ENCODE data around the gene HES5. TPM values are rescaled to one million over a fixed set of nuclear protein-coding genes. Genes with fewer than 3 reads are reported as not detected.
"Not testable (repeated sequence)": the region's sequence is repeated elsewhere in the genome, so short reads cannot be mapped to it uniquely, and the experiment has no call there.

Gene HES5
- total and polyA plus RNA-seq, 4 experiments from 2014 or later = not detected

DNA sequence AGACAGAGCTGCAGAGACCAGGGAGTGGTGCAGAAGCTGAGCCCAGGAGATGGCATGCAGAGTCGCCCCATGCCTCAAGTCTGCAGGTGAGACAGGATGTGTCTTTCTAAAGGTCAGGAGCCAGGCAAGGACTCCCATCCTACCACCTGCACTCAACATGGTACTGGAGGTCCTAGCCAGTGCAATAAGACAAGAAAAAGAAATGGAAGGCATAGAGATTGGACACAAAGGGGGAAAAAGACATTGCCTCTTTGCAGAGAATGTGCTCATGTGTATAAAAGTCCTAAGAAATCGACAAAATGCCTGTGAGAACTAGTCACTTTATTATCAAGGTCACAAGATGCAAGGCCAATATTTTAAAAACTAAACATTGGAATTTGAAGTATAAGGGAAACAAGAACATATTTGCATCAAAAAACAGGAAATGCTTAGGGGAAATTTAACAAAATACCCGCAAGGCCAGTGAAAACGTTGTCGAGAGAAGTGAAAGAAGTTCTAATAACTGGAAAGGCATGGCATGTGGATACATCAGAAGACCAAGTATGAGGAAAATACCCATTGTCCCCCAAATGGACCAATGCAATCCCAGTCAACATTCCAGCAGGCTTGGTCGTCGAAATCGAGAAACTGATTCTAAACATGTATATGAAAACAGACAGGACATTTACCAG is 43.3 kb upstream of the HES5 start:
- ChIA-PET CTCF (ENCODE audit: partially characterized antibody) (interaction anchor here (1.4 kb wide), 1 partner anchor 12 kb away, joined by 5 read pairs; no protein-coding TSS in a partner anchor), POLR2A (ENCODE audit: partially characterized antibody) (interaction anchor here (2.0 kb wide), 1 partner anchor 12 kb away, joined by 5 read pairs; no protein-coding TSS in a partner anchor)
- peaks cover 0 to 4% of the 10 kb centered on the region in 2 donors for H3K36me3 Mint-ChIP-seq
- no peaks in the 10 kb centered on the region for H3K36me3 ChIP-seq (ENCODE audit: insufficient read depth, low read length)
- peaks cover 6 to 35% (median 18%) of the 10 kb centered on the region in 4 donors for H3K4me1 Mint-ChIP-seq
- intact Hi-C loops (cut with micrococcal nuclease) = no loop called here
- peak overlapping the region in 2 of 8 donors; percentile 7 to 17 for H3K4me3 Mint-ChIP-seq
- H3K9me3 Mint-ChIP-seq = peaks cover 0 to 14% (median 5%) of the 10 kb centered on the region in 8 donors
- H3K27ac ChIP-seq (ENCODE audit: low read depth, low read length) = no peak overlapping the region
- no peaks in the 10 kb centered on the region for H3K27me3 Mint-ChIP-seq
- H3K27me3 ChIP-seq (ENCODE audit: insufficient read depth, low read length) = no peaks in the 10 kb centered on the region
- no peak overlapping the region for H3K4me3 ChIP-seq (ENCODE audit: low read length in 2 of 2)
- H3K4me1 ChIP-seq (ENCODE audit: insufficient read depth, low read length) = peaks cover 26% of the 10 kb centered on the region
- H3K27ac Mint-ChIP-seq = peak overlapping the region in 4 of 7 donors; percentile 33 to 46 (median 39)
- no peaks in the 10 kb centered on the region for H3K9me3 ChIP-seq (ENCODE audit: control insufficient read depth in 1 of 2, low read length in 2 of 2)
- DNase-seq = no peak

- Histone ChIP-seq H3K9me3 (ENCODE audit: control insufficient read depth in 1 of 2, low read length in 2 of 2) (no peaks in the 10 kb centered on the region), H3K36me3 (ENCODE audit: insufficient read depth, low read length) (no peaks in the 10 kb centered on the region), H3K4me1 (ENCODE audit: insufficient read depth, low read length) (peaks cover 5% of the 10 kb centered on the region), H3K27ac (ENCODE audit: low read depth, low read length) (no peak overlapping the region), H3K27me3 (ENCODE audit: insufficient read depth, low read length) (no peaks in the 10 kb centered on the region), H3K4me3 (ENCODE audit: low read length in 2 of 2) (no peak overlapping the region)
- H3K4me1 Mint-ChIP-seq = peaks cover 1 to 15% (median 9%) of the 10 kb centered on the region in 4 donors
- no peak overlapping the region for H3K4me3 Mint-ChIP-seq
- H3K27ac Mint-ChIP-seq = peak overlapping the region in 1 of 7 donors; percentile 68
- POLR2A ChIA-PET (ENCODE audit: partially characterized antibody) = interaction anchor here (1.4 to 2.0 kb wide), 2 partner anchors 10 to 15 kb away, joined by 5 to 8 read pairs; partner anchors contain the start of gene TNFRSF14
- no peak for DNase-seq
- no peaks in the 10 kb centered on the region for H3K27me3 Mint-ChIP-seq
- CTCF ChIA-PET (ENCODE audit: partially characterized antibody) = interaction anchor here (1.7 kb wide), 1 partner anchor 10 kb away, joined by 11 read pairs; no protein-coding TSS in a partner anchor
- H3K9me3 Mint-ChIP-seq = peaks cover 0 to 14% (median 5%) of the 10 kb centered on the region in 8 donors
- H3K36me3 Mint-ChIP-seq = peaks cover 0 to 4% of the 10 kb centered on the region in 2 donors
- intact Hi-C loops (cut with micrococcal nuclease) = no loop called here
Observed at GRCh38 chr1:2571348-2571747, 41.3 kb upstream of the HES5 start.

- peaks cover 0 to 14% (median 5%) of the 10 kb centered on the region in 8 donors for H3K9me3 Mint-ChIP-seq
- Histone ChIP-seq H3K27me3 (ENCODE audit: insufficient read depth, low read length) (no peaks in the 10 kb centered on the region), H3K4me3 (ENCODE audit: low read length in 2 of 2) (no peak overlapping the region), H3K9me3 (ENCODE audit: control insufficient read depth in 1 of 2, low read length in 2 of 2) (no peaks in the 10 kb centered on the region), H3K27ac (ENCODE audit: low read depth, low read length) (no peak overlapping the region), H3K4me1 (ENCODE audit: insufficient read depth, low read length) (no peaks in the 10 kb centered on the region), H3K36me3 (ENCODE audit: insufficient read depth, low read length) (no peaks in the 10 kb centered on the region)
- peak overlapping the region in 1 of 7 donors; percentile 12 for H3K27ac Mint-ChIP-seq
- no peaks in the 10 kb centered on the region for H3K27me3 Mint-ChIP-seq
- H3K36me3 Mint-ChIP-seq = peaks cover 0 to 4% of the 10 kb centered on the region in 2 donors
- H3K4me3 Mint-ChIP-seq = no peak overlapping the region
- H3K4me1 Mint-ChIP-seq = peaks cover 1 to 9% (median 4%) of the 10 kb centered on the region in 4 donors
- ChIA-PET CTCF (ENCODE audit: partially characterized antibody) (interaction anchor here (1.7 kb wide), 1 partner anchor 9 kb away, joined by 11 read pairs; no protein-coding TSS in a partner anchor), POLR2A (ENCODE audit: partially characterized antibody) (no interaction called here)
- intact Hi-C loops (cut with micrococcal nuclease) = no loop called here
- no peak for DNase-seq
Observed at GRCh38 chr1:2570332-2570731, 40.3 kb upstream of the HES5 start.

DNA sequence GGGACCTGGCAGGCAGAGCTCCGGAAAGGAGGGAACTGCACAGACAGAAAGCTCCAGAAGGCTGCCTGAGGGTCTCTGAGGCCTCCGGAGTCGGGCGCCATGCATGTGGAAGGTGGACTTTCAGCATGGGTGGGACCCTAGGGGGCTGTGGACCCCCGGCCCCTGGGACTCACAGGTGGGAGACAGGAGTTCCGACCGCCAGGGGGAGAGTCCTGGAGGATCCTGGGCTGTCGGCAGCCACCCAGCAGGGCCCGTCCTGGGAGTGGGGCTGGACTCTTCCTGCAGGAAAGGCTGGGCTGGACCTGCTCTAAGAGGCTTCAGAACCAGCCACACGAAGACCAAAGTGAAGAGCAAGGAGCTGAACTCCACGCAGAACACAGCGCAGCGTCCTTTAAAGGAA is 39.6 kb upstream of the HES5 start:
- POLR2A ChIA-PET (ENCODE audit: partially characterized antibody) = interaction anchor here (0.7 kb wide), 1 partner anchor 13 kb away, joined by 3 read pairs; the partner anchor contains the start of gene TNFRSF14

DNA sequence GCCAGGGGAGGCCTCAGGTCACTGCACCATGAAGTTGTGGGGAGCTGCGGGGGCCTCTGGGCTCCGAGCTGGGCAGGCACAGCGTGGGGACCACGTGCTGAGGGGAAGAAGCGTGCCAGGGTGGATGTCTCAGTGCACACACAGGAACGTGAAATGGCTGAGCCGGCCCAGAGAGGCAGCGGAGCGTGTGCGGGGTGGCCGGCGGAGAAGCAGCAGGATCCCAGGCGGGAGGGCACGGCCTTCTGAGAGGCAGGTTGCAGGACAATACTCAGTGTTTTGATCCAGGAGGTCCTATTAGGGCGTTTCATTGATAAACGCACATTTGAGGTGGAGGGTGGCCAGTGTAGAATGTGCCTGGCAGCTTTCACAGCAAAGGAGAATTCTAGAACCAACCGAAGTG is 39.0 kb upstream of the HES5 start:
- ChIA-PET CTCF (ENCODE audit: partially characterized antibody) (no interaction called here), POLR2A (ENCODE audit: partially characterized antibody) (interaction anchor here (0.7 kb wide), 1 partner anchor 13 kb away, joined by 3 read pairs; the partner anchor contains the start of gene TNFRSF14)
- no peak overlapping the region for H3K27ac ChIP-seq (ENCODE audit: low read depth, low read length)
- Mint-ChIP-seq H3K4me3 (no peak overlapping the region), H3K27ac (no peak overlapping the region), H3K36me3 (peaks cover 2 to 4% of the 10 kb centered on the region in 2 donors), H3K4me1 (peaks cover 1 to 8% (median 4%) of the 10 kb centered on the region in 4 donors), H3K27me3 (no peaks in the 10 kb centered on the region), H3K9me3 (peaks cover 0 to 14% (median 5%) of the 10 kb centered on the region in 8 donors)
- H3K36me3 ChIP-seq (ENCODE audit: insufficient read depth, low read length) = no peaks in the 10 kb centered on the region
- no peaks in the 10 kb centered on the region for H3K9me3 ChIP-seq (ENCODE audit: control insufficient read depth in 1 of 2, low read length in 2 of 2)
- H3K4me1 ChIP-seq (ENCODE audit: insufficient read depth, low read length) = no peaks in the 10 kb centered on the region
- DNase-seq = no peak
- no peak overlapping the region for H3K4me3 ChIP-seq (ENCODE audit: low read length in 2 of 2)
- intact Hi-C loops (cut with micrococcal nuclease) = no loop called here
- H3K27me3 ChIP-seq (ENCODE audit: insufficient read depth, low read length) = no peaks in the 10 kb centered on the region

More for the DNA sequence above, 39.6 kb upstream of the HES5 start:
- H3K36me3 ChIP-seq (ENCODE audit: insufficient read depth, low read length); intact Hi-C loops (cut with micrococcal nuclease); H3K36me3 Mint-ChIP-seq; CTCF ChIA-PET (ENCODE audit: partially characterized antibody); H3K27me3 ChIP-seq (ENCODE audit: insufficient read depth, low read length); H3K9me3 ChIP-seq (ENCODE audit: control insufficient read depth in 1 of 2, low read length in 2 of 2); H3K27me3 Mint-ChIP-seq; H3K27ac Mint-ChIP-seq; H3K4me1 Mint-ChIP-seq; DNase-seq; H3K4me1 ChIP-seq (ENCODE audit: insufficient read depth, low read length); H3K4me3 Mint-ChIP-seq; H3K27ac ChIP-seq (ENCODE audit: low read depth, low read length); H3K4me3 ChIP-seq (ENCODE audit: low read length in 2 of 2): not testable (repeated sequence)
- peaks cover 0 to 14% (median 5%) of the 10 kb centered on the region in 8 donors for H3K9me3 Mint-ChIP-seq

- H3K27ac Mint-ChIP-seq; H3K4me3 Mint-ChIP-seq; H3K4me1 Mint-ChIP-seq; H3K9me3 Mint-ChIP-seq; H3K27ac ChIP-seq (ENCODE audit: low read depth, low read length); H3K4me3 ChIP-seq (ENCODE audit: low read length in 2 of 2); intact Hi-C loops (cut with micrococcal nuclease); H3K27me3 ChIP-seq (ENCODE audit: insufficient read depth, low read length); H3K4me1 ChIP-seq (ENCODE audit: insufficient read depth, low read length); CTCF ChIA-PET (ENCODE audit: partially characterized antibody); DNase-seq; H3K36me3 Mint-ChIP-seq; H3K9me3 ChIP-seq (ENCODE audit: control insufficient read depth in 1 of 2, low read length in 2 of 2); H3K36me3 ChIP-seq (ENCODE audit: insufficient read depth, low read length); H3K27me3 Mint-ChIP-seq: not testable (repeated sequence)
- POLR2A ChIA-PET (ENCODE audit: partially characterized antibody) = interaction anchor here (0.7 kb wide), 1 partner anchor 18 kb away, joined by 3 read pairs; no protein-coding TSS in a partner anchor
Observed at GRCh38 chr1:2568187-2568816, 38.2 kb upstream of the HES5 start.

DNA sequence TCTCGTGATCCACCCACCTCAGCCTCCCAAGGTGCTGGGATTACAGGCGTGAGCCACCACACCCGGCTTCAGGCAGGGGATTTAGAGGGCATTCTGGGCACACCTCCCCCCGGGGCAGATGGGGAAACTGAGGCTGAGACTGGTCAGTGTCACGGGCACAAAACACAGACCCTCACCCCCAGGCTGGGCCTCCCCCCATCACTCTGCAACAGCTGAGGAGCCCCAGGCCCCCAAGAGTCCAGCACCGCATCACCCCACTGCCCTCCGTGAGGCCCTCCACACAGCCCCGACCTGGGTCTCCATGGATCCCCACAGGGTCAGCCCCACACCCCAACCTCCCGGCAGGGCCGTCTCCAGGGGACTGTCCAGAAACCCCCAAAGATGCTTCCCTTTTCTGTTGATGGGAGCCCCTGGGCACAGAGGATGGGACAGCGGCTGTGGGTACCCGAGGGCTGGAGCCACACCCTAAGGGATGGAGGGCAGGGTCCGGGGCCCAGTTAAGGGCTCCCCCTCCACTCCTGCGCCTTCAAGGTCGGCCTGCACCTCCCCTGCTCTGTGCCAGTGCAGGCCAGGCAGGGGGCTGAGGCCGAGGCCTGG is 37.1 kb upstream of the HES5 start:
- no peaks in the 10 kb centered on the region for H3K9me3 Mint-ChIP-seq
- no peak for DNase-seq
- Histone ChIP-seq H3K4me3 (ENCODE audit: low read length in 2 of 2) (no peak overlapping the region), H3K27me3 (ENCODE audit: insufficient read depth, low read length) (no peaks in the 10 kb centered on the region), H3K9me3 (ENCODE audit: control insufficient read depth in 1 of 2, low read length in 2 of 2) (no peaks in the 10 kb centered on the region), H3K36me3 (ENCODE audit: insufficient read depth, low read length) (peaks cover 12% of the 10 kb centered on the region), H3K4me1 (ENCODE audit: insufficient read depth, low read length) (no peaks in the 10 kb centered on the region), H3K27ac (ENCODE audit: low read depth, low read length) (no peak overlapping the region)
- peaks cover 0 to 4% (median 0%) of the 10 kb centered on the region in 4 donors for H3K4me1 Mint-ChIP-seq
- POLR2A ChIA-PET (ENCODE audit: partially characterized antibody) = interaction anchor here (0.6 kb wide), 1 partner anchor 954 kb away, joined by 3 read pairs; no protein-coding TSS in a partner anchor
- no peak overlapping the region for H3K4me3 Mint-ChIP-seq
- H3K36me3 Mint-ChIP-seq = peaks cover 0 to 11% of the 10 kb centered on the region in 2 donors
- CTCF ChIA-PET (ENCODE audit: partially characterized antibody) = no interaction called here
- H3K27ac Mint-ChIP-seq = no peak overlapping the region
- H3K27me3 Mint-ChIP-seq = no peaks in the 10 kb centered on the region
- intact Hi-C loops (cut with micrococcal nuclease) = no loop called here

Measured in CD4-positive, alpha-beta memory T cell (primary cell).